Kidney (tissue), 14 donors: ENCODE results near the gene NFATC4. TPM values are rescaled to one million over a fixed set of nuclear protein-coding genes. Genes with fewer than 3 reads are reported as not detected.

Experiments used
- DNase-seq, 5 donors: peaks; one replicate each; pipeline ENCODE4 v3.0.0-alpha.2; 2013 to 2020
- FAIRE-seq: peaks from 2 replicates; lab custom pipeline; 2012; peaks lifted over from hg19 to GRCh38; lab: Jason Lieb, UNC
- H3K27ac ChIP-seq, 2 donors: one replicate each; pipeline ENCODE4 v1.7.0; 2013; ENCODE audit warnings: low read depth in 2 of 2, low read length in 2 of 2, inconsistent platforms in 1 of 2
- H3K27me3 ChIP-seq: one replicate; pipeline ENCODE4 v1.7.1; 2013; ENCODE audit warnings: low read length, inconsistent platforms; ENCODE audit not compliant: control insufficient read depth, insufficient read depth
- H3K36me3 ChIP-seq, 3 donors: one replicate each; pipeline versions ENCODE4 v1.7.0 to v1.7.1; 2013; ENCODE audit warnings: low read length in 3 of 3, control low read depth in 1 of 3, inconsistent platforms in 1 of 3; ENCODE audit not compliant: insufficient read depth in 3 of 3, control insufficient read depth in 2 of 3
- H3K4me1 ChIP-seq, 3 donors: one replicate each; pipeline versions ENCODE4 v1.7.0 to v1.7.1; 2013; ENCODE audit warnings: low read length in 3 of 3, inconsistent platforms in 1 of 3, low read depth in 1 of 3; ENCODE audit not compliant: control insufficient read depth in 2 of 3, insufficient read depth in 2 of 3
- H3K4me3 ChIP-seq, 3 donors: one replicate each; pipeline versions ENCODE4 v1.7.0 to v1.8.1; 2013; ENCODE audit warnings: low read length in 3 of 3, control low read depth in 1 of 3, inconsistent platforms in 1 of 3
- H3K9ac ChIP-seq, 3 donors: one replicate each; pipeline versions ENCODE4 v1.7.0 to v1.7.1; 2013; ENCODE audit warnings: low read length in 3 of 3, control low read depth in 1 of 3, inconsistent platforms in 1 of 3
- H3K9me3 ChIP-seq, 3 donors: one replicate each; pipeline versions ENCODE4 v1.7.0 to v1.7.1; 2013; ENCODE audit warnings: low read length in 3 of 3, control low read depth in 1 of 3, inconsistent platforms in 1 of 3; ENCODE audit not compliant: control insufficient read depth in 2 of 3, insufficient read depth in 1 of 3
- intact Hi-C: fragments of 100-400 bp; cut with DNase I; formaldehyde crosslinking; loops from one replicate; pipeline ENCODE4 v1.11.1; 2022
- polyA plus RNA-seq: library from polyadenylated mRNA; stranded (reverse); fragments of 350-450 nt; fragmentation: Illumina TruSeq; extraction: RNeasy Lipid Tissue Mini Kit (QIAGEN cat#74804); gene quantifications from one replicate; pipeline ENCODE4 v1.2.3, GENCODE V29; 2014; ENCODE audit warnings: low read depth, low replicate concordance; ENCODE audit not compliant: insufficient read depth
- total RNA-seq: library from RNA; stranded (reverse); fragmentation: NEBNext Ultra II Directional; extraction: Animal tissue kit (Norgen Biotek cat#: 25700); gene quantifications from one replicate; pipeline ENCODE4 v1.2.1, GENCODE V29; 2021
- TF ChIP-seq, protein P1 (sequence below): IDR thresholded peaks from 3 replicates; pipeline ENCODE4 v1.5.1; 2012; ENCODE audit warnings: mild to moderate bottlenecking, moderate library complexity, borderline replicate concordance; ENCODE audit not compliant: insufficient read depth; ENCODE audit errors: extremely low read depth
- donor health status: control.
- donor health status: control.
- donor health status: control.
- donor health status: control.
- donor health status: control.
- donor health status: DM: yes; HTN: yes; CAD: no.
- donor health status: Normal renal cell carcinoma (clear cell type).

Gene NFATC4
- total and polyA plus RNA-seq, 2 donors from 2014 or later: 38.9 to 45.3 TPM

DNA sequence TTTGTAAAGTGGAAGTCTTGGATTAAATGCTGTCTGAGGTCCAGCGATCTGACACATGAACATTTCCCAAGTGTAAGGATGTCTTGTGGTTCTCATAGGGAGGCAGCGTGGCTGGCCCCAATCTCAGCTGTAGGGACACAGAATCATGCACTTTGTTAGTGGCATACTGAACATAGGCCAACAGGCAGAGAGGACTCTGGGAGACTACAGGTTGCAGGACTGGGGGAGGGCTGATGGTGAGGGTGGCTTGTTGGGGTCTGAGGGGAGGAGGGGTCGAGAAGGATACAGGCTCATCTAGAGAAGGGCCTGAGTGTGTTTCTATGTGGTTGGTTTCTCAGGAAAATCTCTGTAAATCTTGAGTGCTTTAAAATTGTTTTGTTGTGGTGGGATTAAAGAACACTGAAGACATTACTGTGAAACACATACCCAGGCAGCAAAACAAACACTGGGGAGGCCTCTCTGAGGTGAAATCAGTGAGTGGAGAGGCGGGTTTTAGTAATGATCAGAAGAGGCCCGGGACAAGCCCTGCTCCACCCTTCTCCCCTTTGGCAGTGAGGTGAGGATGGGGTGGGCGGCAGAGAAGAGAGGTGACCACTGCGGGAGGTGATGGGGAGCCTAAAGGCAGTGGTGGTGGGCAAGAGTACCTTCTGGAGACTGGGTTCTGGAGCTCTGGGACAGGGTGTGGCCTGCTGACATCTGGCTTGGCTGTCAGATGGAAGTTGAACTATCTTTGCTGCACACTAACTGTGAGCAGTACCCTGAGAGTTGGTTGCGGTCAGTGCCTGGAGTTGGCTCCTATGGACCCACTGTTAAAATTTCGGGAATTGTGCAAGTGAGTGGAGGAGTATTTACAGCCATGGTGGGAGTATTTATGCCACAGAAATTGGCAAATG, 34.1 kb downstream of the NFATC4 start:
- intact Hi-C loops: no loop called here
- H3K4me3 ChIP-seq: peak overlapping the region in 1 of 3 donors; percentile 6
- no peaks in the 10 kb centered on the region for H3K27me3 ChIP-seq
- DNase-seq (peak in 1 of 5 donors; percentile 31), FAIRE-seq (no peak)
- peaks cover 13 to 21% (median 19%) of the 10 kb centered on the region in 3 donors for H3K4me1 ChIP-seq
- H3K9ac ChIP-seq: no peak overlapping the region
- H3K9me3 ChIP-seq: no peaks in the 10 kb centered on the region
- TF ChIP-seq, protein P1, sequence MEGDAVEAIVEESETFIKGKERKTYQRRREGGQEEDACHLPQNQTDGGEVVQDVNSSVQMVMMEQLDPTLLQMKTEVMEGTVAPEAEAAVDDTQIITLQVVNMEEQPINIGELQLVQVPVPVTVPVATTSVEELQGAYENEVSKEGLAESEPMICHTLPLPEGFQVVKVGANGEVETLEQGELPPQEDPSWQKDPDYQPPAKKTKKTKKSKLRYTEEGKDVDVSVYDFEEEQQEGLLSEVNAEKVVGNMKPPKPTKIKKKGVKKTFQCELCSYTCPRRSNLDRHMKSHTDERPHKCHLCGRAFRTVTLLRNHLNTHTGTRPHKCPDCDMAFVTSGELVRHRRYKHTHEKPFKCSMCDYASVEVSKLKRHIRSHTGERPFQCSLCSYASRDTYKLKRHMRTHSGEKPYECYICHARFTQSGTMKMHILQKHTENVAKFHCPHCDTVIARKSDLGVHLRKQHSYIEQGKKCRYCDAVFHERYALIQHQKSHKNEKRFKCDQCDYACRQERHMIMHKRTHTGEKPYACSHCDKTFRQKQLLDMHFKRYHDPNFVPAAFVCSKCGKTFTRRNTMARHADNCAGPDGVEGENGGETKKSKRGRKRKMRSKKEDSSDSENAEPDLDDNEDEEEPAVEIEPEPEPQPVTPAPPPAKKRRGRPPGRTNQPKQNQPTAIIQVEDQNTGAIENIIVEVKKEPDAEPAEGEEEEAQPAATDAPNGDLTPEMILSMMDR: no peak
- no peaks in the 10 kb centered on the region for H3K36me3 ChIP-seq
- H3K27ac ChIP-seq: no peak overlapping the region

DNA sequence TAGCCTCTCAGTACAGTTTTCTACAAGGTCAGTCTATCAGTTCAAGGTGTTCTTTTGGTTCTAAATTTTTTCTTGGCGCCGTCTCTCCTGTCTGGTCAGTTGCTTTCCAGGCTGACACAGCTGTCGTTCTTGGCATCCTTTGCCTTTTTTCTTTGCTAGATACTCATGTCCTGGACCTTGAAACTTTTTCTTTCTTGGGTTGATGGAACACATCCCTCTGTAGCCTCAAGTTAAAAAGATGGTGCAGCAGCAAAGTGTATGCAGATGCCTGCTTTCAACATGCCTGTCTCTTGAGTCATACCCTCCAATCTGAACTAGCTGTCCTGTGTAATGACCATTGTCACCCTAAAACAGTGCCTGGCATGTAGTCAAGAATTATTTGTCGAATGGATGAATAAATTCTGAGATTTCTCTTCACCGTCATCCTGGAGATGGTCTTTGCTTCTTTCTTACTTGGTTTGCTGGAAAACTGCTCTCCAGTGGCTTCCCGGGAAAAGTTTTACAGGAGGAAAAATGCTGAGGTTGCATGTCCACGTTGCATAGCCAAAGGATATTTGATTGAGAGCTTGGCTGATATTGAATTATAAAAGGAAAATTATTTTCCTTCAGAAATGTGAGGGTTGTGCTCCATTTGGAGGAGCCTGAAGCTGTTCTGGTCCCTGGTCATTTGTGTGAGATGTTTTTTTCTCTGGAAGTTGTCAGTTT, 35.5 kb downstream of the NFATC4 start:
- no peak overlapping the region for H3K27ac ChIP-seq
- TF ChIP-seq, protein P1: no peak
- H3K4me1 ChIP-seq: peaks cover 4 to 15% (median 14%) of the 10 kb centered on the region in 3 donors
- DNase-seq (peak in 2 of 5 donors; percentile 7 to 60), FAIRE-seq (no peak)
- intact Hi-C loops: no loop called here
- H3K9ac ChIP-seq: no peak overlapping the region
- H3K27me3 ChIP-seq: no peaks in the 10 kb centered on the region
- H3K36me3 ChIP-seq: no peaks in the 10 kb centered on the region
- H3K9me3 ChIP-seq: no peaks in the 10 kb centered on the region
- no peak overlapping the region for H3K4me3 ChIP-seq

DNA sequence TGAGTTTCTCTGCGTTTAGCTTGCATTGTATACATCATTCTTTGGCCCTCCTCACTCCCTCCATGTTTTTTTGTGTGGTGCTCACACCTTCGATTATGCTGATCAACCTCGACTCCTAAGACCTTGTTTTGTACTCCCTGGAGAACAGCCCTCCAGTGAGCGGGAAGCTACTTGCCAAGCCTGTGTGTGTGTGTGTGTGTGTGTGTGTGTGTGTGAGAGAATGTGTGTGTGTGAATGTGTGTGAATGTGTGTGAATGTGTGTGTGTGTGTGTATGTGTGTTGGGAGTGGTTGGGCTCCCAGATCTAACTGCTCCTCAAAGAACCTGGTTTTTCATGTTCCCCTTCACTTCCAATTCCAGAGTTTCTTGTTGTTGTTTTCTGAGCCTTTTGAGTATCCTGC, 36.8 kb downstream of the NFATC4 start:
- DNase-seq (peak in 1 of 5 donors; percentile 9), FAIRE-seq (no peak)
- TF ChIP-seq, protein P1: no peak
- Histone ChIP-seq H3K4me1 (peaks cover 1 to 15% (median 10%) of the 10 kb centered on the region in 3 donors), H3K27ac (no peak overlapping the region), H3K4me3 (no peak overlapping the region), H3K36me3 (no peaks in the 10 kb centered on the region), H3K9me3 (no peaks in the 10 kb centered on the region), H3K27me3 (no peaks in the 10 kb centered on the region), H3K9ac (no peak overlapping the region)
- intact Hi-C loops: no loop called here
